ENCODE measurements around the gene SNCAIP. TPM values are rescaled to one million over a fixed set of nuclear protein-coding genes. Genes with fewer than 3 reads are reported as not detected.

SNCAIP gene
- polyA plus RNA-seq, 4 donors = 22.8 to 34.8 (median 26.2) TPM

DNA sequence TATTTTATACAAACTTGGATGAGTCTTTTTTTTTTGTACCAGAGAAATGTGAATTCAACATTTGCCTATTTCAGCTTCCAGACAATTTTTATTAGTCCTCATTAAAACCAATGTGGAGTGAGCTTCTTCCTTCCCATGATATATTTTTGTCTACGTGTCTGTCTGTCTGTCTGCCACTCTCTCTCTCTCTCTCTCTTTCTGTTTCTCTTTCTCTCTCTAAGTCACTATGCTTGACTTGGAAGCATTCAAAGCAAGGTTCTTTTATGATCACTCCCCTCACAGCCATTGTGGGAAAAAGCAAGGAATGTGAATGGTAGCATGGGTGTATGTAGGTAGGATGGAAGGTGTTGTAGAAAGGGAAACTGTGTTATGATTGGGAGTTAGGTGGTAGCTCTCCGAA lies 80.2 kb downstream of the SNCAIP start:
- no peak for DNase-seq (ENCODE audit: low read depth in 4 of 4, low spot score in 2 of 4)

DNA sequence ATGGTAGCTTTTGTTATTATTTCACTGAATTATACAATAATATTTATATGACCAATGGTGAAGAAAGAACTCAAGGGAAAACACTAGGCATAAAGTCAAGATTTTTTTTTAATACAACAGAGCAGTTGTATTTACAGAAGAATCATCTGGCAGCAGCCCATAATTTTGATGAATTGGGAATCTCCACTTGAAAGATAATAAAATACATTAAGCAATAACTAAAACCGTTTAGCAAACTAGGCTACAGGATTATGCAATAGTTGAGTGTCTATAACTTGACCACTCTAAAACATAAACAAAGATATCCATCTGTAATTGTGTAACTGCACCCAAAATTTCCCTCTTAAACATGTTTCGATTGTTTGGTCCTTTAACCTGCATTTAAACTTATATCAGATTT lies 80.8 kb downstream of the SNCAIP start:
- no peak for DNase-seq (ENCODE audit: low read depth in 4 of 4, low spot score in 2 of 4)

DNA sequence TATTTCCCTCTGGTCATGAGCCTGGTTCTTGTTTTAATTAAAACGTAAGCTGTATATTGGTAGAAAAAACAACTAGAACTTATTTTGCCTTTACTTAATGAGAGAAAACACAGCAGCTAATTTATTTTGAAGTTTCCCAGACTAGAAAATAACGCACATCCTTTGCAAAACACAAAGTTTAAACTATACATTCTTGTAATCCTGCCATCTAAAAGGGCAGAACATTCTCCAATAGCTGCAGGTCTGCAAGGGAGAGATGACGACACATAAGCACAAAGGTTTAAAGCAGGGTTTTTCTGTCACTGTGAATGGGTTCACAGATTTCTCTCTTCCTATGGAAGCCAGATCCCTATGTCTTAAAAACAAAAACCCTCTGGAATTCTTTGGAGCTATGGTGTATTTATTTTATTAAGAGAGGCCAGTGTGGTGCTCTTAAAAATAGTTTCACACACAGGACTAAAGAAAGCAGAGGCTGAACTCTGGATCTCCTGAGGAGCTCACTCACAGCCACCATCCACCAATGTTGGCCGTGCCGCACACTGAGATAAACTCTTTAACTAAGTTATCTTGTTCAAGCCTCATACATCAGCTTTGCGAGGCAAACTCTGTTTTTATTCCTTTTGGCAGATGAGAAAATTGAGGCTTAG lies 82.4 kb downstream of the SNCAIP start:
- no peak for DNase-seq (ENCODE audit: low read depth in 4 of 4, low spot score in 2 of 4)

DNA sequence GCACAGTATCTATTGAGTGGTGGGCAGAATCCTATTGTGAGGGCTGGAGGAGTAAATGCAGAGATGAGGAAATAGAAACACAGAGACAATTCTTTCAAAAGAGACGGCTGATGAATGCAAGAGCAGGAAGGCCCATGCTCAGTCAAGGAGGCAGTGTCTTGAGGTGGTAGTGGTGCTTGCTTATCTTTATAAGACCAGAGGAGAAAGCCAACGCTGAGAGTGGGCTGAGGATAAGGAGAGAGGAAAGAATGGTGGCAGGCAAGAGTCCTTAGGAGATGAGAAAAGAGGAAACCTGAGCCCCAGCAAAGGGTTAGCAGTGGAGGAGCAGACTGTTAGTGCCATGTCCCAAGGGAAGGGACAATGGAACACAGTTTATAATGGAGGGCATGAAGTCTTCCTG lies 86.0 kb downstream of the SNCAIP start:
- DNase-seq (ENCODE audit: low read depth in 4 of 4, low spot score in 2 of 4) = no peak

DNA sequence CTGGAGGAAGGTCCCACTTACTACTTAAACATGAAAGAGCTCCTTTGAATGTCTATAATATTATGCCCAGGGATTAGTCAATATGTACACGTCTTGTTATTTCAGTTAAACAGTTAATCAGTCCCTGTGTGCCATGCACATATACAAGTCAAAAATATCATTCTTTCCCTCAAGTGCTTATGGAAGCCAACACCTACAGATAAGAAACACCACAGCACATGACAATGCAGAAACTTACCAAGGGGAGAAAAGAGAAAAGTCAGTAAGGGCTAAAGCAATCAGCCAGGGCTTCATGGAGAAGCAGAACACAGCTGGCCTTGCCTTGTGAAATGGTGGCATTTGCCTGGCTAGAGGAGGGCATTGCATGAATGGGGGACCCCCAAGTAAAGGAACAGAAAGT lies 88.3 kb downstream of the SNCAIP start:
- no peak for DNase-seq (ENCODE audit: low read depth in 4 of 4, low spot score in 2 of 4)

DNA sequence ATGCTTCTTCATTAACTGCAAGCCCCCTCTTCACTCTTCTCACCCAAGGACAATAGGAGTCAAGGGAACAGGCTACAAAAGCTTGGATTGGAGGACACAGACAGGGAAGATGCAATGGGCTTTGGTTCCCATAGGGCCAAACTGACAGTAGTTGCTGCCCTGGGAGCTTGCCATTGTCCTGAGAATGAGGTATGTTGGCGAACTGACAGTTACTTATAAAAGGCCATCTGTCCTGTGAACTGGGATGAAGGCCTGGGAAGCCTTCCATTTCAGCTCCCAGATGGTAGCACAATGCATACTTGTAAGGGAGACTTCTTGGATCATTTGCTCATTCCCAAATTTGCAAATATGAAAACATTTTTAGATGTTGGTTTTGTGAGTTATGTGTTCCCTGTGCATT lies 88.9 kb downstream of the SNCAIP start:
- DNase-seq (ENCODE audit: low read depth in 4 of 4, low spot score in 2 of 4) = no peak

DNA sequence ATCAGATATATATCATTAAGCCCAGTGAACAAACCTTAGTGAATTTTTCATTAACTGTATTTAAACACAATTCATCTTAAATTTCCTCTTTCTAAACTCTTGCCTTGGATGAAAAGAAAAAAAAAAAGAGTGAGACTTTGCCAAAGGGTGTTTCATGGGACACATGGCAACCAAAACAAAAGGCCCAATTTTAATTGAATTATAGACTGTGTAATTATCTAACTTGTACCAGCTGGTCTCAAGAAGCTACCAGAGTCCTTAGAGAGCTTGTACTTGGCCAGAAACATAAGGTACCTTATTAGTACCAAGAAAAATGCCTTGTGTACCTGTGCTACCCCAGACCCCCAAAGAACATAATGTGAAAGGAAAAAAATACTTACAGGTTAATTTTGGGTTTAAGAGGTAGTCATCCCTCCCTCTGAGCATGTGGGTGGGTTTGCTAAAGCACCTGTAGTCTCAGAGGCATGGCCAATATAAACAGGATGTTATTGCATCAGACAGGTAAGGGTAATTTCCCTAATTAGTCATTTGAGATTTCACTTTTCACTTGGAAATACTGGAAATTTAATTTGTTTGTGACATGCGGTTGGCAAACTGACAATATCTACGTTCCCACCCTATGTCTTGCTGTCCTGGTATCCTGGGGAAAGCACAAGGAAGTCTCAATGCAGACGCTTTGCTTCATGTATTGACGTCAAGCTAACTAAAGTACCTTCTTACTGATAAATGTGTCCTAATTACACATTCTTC lies 90.1 kb downstream of the SNCAIP start:
- no peak for DNase-seq (ENCODE audit: low read depth in 4 of 4, low spot score in 2 of 4)

DNA sequence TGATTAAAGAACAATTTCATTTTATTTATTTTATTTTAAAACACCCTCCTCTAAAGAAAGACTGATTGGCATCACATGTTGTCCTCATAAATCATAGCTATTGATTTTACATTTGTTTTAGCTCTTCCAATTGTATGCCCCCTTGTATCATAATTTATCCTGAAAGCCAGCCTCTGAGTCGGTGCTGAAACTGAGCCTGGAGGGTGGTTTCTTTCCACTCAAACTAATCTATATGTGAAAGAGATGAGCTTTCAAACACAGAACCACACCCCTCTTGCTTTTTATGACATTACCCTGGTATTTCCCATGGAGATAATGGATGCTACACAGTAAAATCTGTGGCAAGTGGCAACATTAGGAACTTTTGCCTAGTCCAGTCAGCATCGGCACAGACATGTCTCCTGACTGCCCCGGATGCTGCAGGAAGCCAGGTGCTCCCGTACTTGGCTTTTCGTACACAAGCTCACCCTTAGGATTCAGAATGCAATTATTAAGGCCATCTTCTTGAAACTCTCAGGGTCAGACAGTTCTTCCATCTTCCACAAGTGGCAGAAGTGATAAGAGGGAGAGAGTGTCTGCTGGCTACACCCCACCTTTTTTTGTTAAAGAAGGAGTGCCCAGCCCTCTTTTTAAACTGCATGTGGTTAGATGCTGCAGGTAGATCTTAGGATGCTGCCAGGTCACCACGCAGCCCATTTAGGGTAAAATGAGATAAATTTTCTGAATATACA lies 91.1 kb downstream of the SNCAIP start:
- no peak for DNase-seq (ENCODE audit: low read depth in 4 of 4, low spot score in 2 of 4)

DNA sequence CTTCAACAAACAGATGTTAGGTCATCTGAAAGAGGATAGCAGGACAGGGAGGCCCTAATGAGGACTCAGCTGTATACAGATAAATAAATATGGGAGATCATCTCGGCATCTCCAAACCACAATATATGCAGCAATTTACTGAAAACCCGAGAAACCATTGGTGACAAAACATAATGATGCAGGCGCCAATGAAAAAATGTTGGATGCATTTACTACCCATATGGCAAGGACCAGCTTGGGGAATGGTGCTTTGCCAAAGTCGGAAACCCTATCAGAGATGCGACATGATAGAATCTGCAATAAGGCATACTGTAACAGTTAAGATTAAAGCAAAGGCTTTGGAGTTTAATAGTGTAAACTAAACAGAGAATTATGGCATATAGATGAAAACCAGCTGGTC lies 92.0 kb downstream of the SNCAIP start:
- no peak for DNase-seq (ENCODE audit: low read depth in 4 of 4, low spot score in 2 of 4)

DNA sequence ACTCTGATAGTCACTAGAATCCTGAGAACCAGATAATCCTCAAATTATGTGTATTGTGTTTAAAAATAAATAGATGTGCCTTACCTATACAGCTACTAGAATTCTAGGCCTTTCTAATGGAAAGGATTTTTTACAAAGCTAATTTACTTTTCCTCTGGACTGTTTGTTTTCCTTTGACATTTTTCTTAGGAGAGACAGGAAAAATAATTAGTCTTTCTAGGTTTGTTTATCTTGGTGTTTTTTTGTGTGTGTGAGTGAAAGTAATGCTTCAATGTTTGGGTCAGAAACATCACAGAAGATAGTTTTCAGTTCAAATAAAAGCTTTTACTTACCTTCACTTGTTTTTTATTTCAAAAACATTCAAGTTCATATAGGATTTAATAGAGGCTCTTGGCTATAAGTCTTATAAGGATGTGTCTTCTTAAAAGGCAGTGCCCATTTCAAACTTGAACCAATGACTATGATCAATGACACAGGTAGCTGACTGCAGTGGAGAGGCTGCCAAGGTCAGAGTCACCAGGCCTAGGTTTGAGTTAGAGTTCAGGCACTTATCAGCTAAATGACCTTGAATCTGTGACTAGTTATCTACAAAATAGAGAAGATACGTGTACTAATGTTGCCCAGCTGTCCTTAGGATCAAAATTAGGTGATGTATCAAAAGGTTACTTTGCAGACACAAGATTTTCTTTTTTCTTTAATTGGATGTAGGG lies 92.8 kb downstream of the SNCAIP start:
- no peak for DNase-seq (ENCODE audit: low read depth in 4 of 4, low spot score in 2 of 4)

DNA sequence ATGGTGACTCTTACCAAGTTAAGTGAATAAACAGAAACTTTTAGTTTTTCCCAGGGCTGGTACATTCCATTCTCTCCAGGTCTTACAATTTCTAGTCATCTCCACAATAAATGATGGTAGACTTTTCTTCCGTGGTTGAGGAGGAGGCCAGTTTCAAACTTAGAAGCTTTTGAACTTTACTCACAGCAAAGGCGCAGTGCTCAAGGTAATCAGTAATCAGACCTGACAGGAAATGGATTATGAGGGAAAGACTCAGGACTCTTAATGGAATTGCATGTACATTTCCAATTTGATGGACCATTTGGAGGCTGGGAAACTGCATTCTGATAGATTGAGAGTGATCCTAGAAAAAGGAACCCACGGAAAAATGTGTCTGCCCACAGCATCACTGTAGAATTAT lies 93.7 kb downstream of the SNCAIP start:
- no peak for DNase-seq (ENCODE audit: low read depth in 4 of 4, low spot score in 2 of 4)

DNA sequence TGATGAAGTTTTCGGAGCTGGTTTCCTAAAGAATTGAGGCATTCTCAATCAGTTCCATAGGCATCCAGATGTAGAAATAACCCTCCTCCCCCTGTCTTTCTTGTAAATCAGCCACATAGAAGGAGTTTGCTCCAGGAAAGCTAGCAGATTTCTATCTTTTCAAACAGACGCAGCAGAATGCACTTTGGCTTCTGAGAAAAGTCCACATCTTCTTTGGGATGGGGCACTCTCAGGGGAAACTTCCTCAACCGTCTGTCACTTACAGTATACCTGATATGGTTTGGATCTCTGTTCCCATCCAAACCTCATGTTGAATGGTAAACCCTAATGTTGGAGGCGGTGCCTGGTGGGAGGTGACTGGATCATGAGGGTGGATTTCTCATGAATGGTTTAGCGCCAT lies 94.1 kb downstream of the SNCAIP start:
- no peak for DNase-seq (ENCODE audit: low read depth in 4 of 4, low spot score in 2 of 4)

DNA sequence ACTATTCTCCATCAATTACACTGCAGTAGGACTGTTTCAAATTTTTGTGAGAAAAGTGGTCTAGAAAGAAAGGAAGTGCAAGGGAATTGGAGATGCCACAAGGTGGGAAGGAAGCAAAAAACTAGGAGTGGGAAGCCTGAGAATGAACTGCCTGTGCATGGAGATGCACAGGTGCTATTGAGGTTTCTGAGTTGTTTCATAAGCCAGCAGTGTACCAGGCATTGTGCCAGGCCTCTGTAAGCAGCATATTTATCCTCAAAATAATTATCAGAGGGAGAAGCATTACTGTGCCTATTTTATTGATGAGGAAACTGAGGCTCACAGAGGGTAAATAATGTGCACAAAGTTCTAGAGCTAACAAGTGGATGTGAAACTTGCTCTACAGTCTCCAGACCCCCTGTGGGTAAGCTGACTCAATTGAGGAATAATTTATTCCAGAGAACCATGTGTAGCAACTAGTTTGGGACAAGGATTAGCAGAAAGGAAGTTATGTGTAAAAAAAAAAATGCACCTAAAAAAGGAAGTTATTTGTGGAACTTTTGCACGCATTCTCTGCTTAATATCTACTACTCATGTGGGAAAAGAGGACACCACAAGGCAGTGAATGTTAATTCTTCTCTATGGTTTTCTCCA lies 96.7 kb downstream of the SNCAIP start:
- DNase-seq (ENCODE audit: low read depth in 4 of 4, low spot score in 2 of 4) = no peak

DNA sequence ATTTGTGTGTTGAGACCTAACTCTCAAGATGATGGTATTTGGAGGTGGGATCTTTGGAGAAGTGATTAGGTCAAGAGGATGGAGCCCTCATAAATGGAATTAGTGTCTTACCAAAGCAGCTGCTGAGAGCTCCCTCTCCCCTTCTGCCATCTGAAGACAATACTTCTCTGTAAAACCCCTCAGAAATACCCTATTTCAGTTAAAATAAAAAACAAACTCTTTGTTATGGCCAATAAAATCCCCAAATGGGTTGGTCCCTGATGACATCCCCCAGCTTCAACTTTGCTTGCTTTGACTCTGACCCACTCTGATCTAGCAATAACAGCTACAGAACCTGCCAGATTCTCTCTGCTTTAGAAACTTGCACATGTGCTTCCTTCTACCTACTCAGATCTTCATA lies 100.9 kb downstream of the SNCAIP start:
- DNase-seq (ENCODE audit: low read depth in 4 of 4, low spot score in 2 of 4) = no peak

DNA sequence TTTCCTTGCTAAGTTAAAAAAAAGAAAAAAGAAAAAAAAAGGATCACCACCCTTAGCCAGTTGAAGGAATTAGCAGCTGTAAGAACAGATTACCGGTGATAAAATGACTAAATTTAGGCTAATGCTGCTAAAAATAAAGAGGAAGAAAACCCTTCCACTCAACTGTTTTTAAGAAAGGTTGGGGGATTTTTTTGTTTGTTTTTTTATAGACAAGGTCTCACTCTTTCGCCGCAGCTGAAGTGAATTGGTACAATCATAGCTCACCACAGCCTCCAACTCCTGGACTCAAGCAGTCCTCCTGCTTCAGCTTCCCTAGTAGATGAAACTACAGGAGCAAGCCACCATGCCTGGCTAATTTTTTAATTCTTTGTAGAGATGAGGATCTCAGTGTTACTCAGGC lies 101.7 kb downstream of the SNCAIP start:
- DNase-seq (ENCODE audit: low read depth in 4 of 4, low spot score in 2 of 4) = no peak

DNA sequence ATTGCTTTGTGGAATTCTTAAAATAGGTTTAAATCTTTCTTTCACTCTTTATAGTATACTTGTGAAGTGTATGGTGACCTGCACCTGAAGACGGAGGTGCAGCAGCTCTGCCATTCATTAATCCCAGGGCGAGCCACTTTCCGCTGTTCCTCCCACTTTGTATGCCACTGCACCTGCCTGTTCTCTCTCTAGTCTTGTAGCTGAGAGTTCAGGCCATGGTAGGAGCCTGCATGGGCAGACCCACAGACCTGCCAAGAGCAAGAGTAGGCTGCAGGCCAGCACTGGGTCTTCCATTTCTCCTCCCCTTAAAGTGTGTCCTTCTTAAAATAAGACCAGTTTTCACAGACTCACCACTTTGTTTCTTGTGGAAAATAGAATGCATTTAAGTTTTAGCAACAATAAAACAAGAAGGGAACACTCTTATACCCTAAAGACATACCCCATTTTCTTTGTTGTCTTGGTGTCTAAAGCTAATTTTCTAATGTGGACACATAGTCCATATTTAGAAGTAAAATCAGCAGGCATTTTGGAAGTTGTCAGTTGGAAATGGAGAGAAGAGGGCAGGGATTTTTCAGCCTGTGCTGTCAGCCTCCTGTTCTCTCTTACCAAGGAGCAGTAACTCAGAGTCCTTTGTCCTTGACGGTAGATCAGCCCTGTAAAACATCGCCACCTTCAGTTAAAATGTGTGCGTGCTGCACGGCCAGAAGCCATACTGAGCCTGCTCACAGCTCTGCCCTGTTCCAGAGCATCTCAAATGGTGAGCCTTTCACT lies 103.2 kb downstream of the SNCAIP start:
- DNase-seq (ENCODE audit: low read depth in 4 of 4, low spot score in 2 of 4) = no peak

DNA sequence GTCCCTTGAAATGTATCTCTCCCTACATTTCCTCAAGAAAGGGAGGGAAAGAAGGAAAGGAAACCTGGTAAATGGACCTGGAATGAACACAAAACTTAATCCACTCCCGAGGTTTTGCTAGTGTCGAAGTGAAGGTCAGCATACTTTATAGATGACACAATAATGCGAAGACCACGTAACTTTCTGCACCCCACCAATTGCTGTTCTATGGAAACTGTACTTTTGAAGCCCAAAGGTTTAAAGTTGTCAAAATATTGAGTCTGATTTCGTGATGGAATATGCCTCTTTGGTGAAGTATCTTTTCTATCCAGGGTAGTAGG lies 103.7 kb downstream of the SNCAIP start:
- DNase-seq (ENCODE audit: low read depth in 4 of 4, low spot score in 2 of 4) = no peak

DNA sequence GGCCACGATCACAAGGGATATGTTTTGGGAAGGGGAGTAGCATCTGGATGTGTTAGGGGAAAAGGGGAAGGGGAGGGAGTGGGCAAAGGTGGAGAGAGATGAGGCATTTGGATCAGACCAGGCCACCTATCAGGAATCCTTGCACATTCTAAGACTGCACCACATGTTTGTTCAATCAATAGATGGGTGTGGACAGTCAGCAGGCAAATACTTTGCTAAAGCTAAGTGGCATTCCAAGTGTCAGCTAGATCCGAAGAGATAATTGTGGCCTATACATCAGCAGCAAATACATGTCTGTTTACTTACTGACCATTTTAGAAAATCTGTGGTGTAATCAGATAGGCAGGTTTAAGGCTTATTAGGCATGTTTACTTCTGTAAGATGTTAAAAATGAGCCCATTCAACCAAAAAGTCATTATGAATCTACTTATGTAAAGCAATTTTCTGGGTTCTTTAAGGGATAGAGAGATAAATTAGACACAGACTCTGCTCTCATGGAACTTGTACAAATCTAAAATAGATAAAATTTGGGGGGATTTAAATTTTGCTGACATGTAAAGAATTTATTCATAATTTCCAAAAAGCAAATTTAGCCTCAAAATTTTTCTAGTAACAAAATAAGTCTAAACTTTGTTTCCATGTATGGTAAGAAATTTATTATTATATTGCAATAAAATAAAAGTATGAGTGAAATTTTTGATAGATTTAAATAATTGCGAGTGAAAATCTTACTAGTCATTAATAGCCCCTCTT lies 107.3 kb downstream of the SNCAIP start:
- no peak for DNase-seq (ENCODE audit: low read depth in 4 of 4, low spot score in 2 of 4)

DNA sequence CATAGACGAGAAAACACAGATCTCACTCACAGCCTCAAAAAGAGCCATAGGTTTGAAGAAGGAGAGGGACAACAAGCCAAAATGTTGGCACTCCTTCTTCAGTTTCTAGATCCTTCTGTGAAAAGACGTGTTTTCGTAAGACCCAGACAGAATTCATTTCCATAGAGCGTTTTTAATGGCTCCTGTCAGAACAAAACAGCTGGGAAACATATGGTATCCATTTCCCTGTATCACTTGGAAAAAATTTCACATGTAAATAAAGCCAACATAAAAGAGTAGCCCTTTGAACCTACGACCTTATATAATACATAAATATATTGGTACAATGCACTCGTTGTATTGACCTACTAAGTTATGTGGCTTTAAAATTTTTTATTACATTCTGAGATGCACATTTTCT lies 108.1 kb downstream of the SNCAIP start:
- DNase-seq (ENCODE audit: low read depth in 4 of 4, low spot score in 2 of 4) = no peak

Measured in left renal cortex interstitium (tissue), 4 donors.